ENCODE data around the gene ENTPD5.
"Not testable (repeated sequence)": the region's sequence is repeated elsewhere in the genome, so short reads cannot be mapped to it uniquely, and the experiment has no call there.

Gene ENTPD5

DNA sequence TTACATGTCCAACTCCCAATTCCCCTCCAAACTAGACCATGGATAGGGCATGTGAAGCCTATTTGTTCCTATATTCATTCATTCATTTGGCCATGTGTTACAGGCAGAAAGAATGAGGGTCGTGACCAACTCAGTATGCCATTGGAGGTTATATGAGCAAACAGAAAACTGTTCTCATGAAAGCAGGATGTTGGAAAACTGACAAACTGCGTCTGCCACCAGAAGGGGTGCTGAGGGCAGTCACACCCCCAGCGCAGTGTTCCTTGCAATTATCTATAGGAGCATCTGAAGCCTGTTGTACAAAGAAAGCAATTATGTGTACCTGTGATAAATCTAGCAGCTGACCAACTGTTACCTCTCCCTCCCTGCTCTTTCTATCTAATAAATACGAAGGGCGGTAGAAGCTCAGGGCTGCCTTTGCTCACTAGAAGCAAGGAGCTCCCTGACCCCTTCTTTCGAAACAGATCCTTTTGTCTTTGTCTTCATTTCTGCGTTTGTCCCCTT, 21.1 kb downstream of the ENTPD5 start:
- no peak overlapping the region for H3K27ac ChIP-seq
- TF ChIP-seq CTCF (IDR thresholded peaks at IDR 0.05; ENCODE audit: low read depth, low read length, missing control alignments), result no peak
- H3K4me3 ChIP-seq (ENCODE audit: low read depth, low read length), result no peak overlapping the region
- in situ Hi-C loops (cut with HindIII; ENCODE audit: low pct_ligation_motif_present, low sequenced_read_pairs), result no loop called here
- peaks cover 2% of the 10 kb centered on the region for H3K36me3 ChIP-seq (replicated peaks)
- no peaks in the 10 kb centered on the region for H3K27me3 ChIP-seq (replicated peaks)
- no peak for DNase-seq

DNA sequence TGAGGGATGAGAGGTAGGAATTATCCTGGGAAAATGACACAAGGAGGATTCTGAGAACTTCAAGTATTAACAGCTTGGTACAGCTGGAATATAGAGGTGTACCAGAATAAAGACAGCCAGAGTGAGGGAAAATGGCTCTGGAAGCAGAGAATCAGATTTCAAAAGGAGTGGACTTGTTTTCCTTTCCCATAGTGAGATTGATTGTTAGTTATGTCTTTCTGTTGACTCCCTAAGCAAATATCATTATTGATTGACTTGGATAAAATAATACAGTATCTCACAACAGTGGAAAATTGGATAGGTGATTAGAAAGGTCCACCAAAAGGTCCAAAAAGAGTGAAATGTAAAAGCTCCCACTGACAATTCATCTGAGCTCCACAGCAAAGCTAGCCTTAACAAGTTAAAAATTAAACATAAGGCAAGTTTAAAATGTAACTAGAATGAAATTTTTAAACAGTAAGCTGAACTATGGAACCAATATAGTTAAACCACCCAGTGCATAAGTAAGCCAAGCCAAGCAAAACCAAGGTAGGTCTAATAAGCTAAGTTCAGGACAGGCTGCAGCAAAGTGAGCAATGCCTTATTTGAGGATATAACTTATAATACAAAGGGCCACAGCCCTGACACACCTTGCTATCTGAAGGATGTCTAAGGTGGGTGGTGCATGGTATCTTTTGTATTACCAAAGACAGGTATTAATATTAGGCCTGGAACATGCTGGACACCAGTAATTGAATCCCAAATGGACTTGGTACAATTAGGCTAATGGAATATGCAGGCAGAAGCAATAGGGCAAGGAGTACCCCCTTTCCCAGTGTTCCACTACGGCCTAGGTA, 21.8 kb downstream of the ENTPD5 start:
- no peak overlapping the region for H3K4me3 ChIP-seq (ENCODE audit: low read depth, low read length)

GRCh38 chr14:73996731-73997107, 22.4 kb downstream of the ENTPD5 start:
- no peak overlapping the region for H3K4me3 ChIP-seq (ENCODE audit: low read depth, low read length)
- H3K27me3 ChIP-seq (replicated peaks), result no peaks in the 10 kb centered on the region
- no peak overlapping the region for H3K27ac ChIP-seq
- in situ Hi-C loops (cut with HindIII; ENCODE audit: low pct_ligation_motif_present, low sequenced_read_pairs), result no loop called here
- no peak for TF ChIP-seq CTCF (IDR thresholded peaks at IDR 0.05; ENCODE audit: low read depth, low read length, missing control alignments)
- H3K36me3 ChIP-seq (replicated peaks), result peaks cover 2% of the 10 kb centered on the region
- no peak for DNase-seq

More for the DNA sequence above, 21.8 kb downstream of the ENTPD5 start:
- no peaks in the 10 kb centered on the region for H3K27me3 ChIP-seq (replicated peaks)
- in situ Hi-C loops (cut with HindIII; ENCODE audit: low pct_ligation_motif_present, low sequenced_read_pairs), result no loop called here
- no peak for TF ChIP-seq CTCF (IDR thresholded peaks at IDR 0.05; ENCODE audit: low read depth, low read length, missing control alignments)
- peaks cover 2% of the 10 kb centered on the region for H3K36me3 ChIP-seq (replicated peaks)
- H3K27ac ChIP-seq, result no peak overlapping the region
- DNase-seq, result no peak

DNA sequence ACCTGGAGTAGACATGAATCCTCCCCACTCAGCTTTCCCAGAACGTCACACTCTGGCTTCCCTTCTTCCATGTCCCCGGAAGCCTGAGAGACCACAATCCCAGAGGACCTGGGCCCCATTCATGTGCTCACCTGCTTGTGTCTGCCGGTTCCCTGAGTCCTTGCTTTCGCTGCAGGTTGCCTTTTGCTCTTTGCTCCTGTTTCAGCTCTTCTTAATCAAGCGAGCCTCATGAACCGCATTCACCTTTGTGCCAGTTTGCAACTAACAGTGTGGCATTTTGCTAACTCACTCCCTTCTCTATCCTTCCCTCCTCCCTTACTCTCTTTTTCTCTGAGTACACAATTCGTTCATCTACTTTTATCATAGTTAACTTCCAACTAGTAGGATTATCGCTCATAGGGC, 23.1 kb downstream of the ENTPD5 start:
- no peak for DNase-seq
- Histone ChIP-seq H3K27ac (no peak overlapping the region), H3K27me3 (replicated peaks) (no peaks in the 10 kb centered on the region), H3K36me3 (replicated peaks) (peaks cover 2% of the 10 kb centered on the region), H3K4me3 (ENCODE audit: low read depth, low read length) (no peak overlapping the region)
- in situ Hi-C loops (cut with HindIII; ENCODE audit: low pct_ligation_motif_present, low sequenced_read_pairs), result no loop called here
- TF ChIP-seq CTCF (IDR thresholded peaks at IDR 0.05; ENCODE audit: low read depth, low read length, missing control alignments), result no peak

DNA sequence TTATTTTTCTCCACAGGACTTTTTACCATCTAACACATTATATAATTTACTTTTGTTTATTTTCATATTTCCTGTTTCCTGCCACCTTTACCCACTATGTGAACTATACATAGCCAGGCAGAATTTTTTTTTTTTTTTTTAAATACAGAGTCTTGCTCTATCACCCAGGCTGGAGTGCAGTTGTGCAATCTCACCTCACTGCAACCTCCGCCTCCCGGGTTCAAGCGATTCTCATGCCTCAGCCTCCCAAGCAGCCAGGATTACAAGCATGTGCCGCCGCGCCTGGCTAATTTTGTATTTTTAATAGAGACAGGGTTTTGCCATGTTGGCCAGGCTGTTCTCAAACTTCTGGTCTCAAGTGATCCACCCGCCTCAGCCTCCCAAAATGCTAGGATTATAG, 24.2 kb downstream of the ENTPD5 start:
- H3K27ac ChIP-seq; DNase-seq; H3K36me3 ChIP-seq (replicated peaks); in situ Hi-C loops (cut with HindIII; ENCODE audit: low pct_ligation_motif_present, low sequenced_read_pairs); H3K4me3 ChIP-seq (ENCODE audit: low read depth, low read length); H3K27me3 ChIP-seq (replicated peaks): not testable (repeated sequence)

- H3K36me3 ChIP-seq (replicated peaks), result peaks cover 7% of the 10 kb centered on the region
- H3K27ac ChIP-seq, result no peak overlapping the region
- no peak for TF ChIP-seq CTCF (IDR thresholded peaks at IDR 0.05; ENCODE audit: low read depth, low read length, missing control alignments)
- in situ Hi-C loops (cut with HindIII; ENCODE audit: low pct_ligation_motif_present, low sequenced_read_pairs), result no loop called here
- no peaks in the 10 kb centered on the region for H3K27me3 ChIP-seq (replicated peaks)
- H3K4me3 ChIP-seq (ENCODE audit: low read depth, low read length), result no peak overlapping the region
- no peak for DNase-seq
Observed at GRCh38 chr14:73991092-73991491, 28.0 kb downstream of the ENTPD5 start.

DNA sequence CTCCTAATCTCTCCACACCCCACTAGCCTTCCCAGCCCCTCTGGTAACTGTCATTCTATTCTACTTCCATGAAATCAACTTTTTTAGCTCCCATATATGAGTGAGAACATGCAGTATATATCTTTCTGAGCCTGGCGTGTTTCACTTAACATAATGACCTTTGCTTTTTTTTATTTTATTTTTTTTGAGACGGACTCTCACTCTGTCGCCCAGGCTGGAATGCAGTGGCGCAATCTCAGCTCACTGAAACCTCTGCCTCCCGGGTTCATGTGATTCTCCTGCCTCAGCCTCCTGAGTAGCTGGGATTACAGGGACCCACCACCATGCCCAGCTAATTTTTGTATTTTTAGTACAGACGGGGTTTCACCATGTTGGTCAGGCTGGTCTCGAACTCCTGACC, 30.4 kb downstream of the ENTPD5 start:
- H3K4me3 ChIP-seq (ENCODE audit: low read depth, low read length); H3K27ac ChIP-seq; in situ Hi-C loops (cut with HindIII; ENCODE audit: low pct_ligation_motif_present, low sequenced_read_pairs); H3K27me3 ChIP-seq (replicated peaks): not testable (repeated sequence)
- peak; percentile 3 for DNase-seq
- peaks cover 12% of the 10 kb centered on the region for H3K36me3 ChIP-seq (replicated peaks)
